Activated naive CD8-positive, alpha-beta T cell treated with anti-CD3 and anti-CD28 coated beads, Interleukin-2, amount 10 ng/mL, durations not matched to agents 7 days and 5 days (primary cell): ENCODE results near the gene RPS6KL1. TPM values are rescaled to one million over a fixed set of nuclear protein-coding genes. Genes with fewer than 3 reads are reported as not detected.

ENCODE experiments used
- ATAC-seq: fragments of 150-1000 bp; cut with Tn5 transposase; one replicate; pipeline ENCODE4 v1.10.0; 2021; ENCODE audit warnings: low read depth, moderate library complexity
- POLR2A ChIA-PET: fragments of 350-600 bp; sonication (Branson Sonifier 250); formaldehyde crosslinking; loops from one replicate; lab custom pipeline; 2021; ENCODE audit warnings: antibody characterized with exemption; lab: Charles Lee
- DNase-seq: peaks from one replicate; pipeline ENCODE4 v3.0.0; 2021
- H3K27ac Mint-ChIP-seq: one replicate; pipeline ENCODE4 v1.8.0; 2022; ENCODE audit warnings: mild to moderate bottlenecking, mixed read lengths
- H3K27me3 Mint-ChIP-seq: one replicate; pipeline ENCODE4 v1.8.0; 2022; ENCODE audit warnings: mild to moderate bottlenecking, moderate library complexity, mixed read lengths
- H3K36me3 Mint-ChIP-seq: one replicate; pipeline ENCODE4 v1.8.0; 2021; ENCODE audit warnings: mild to moderate bottlenecking, mixed read lengths
- H3K4me1 Mint-ChIP-seq: one replicate; pipeline ENCODE4 v1.8.0; 2021; ENCODE audit warnings: mixed read lengths
- H3K4me3 Mint-ChIP-seq: one replicate; pipeline ENCODE4 v1.8.0; 2022; ENCODE audit warnings: mild to moderate bottlenecking, moderate library complexity, mixed read lengths
- H3K9me3 Mint-ChIP-seq: one replicate; pipeline ENCODE4 v1.8.0; 2021; ENCODE audit warnings: mixed read lengths
- total RNA-seq, 2 experiments: library from RNA; stranded (reverse); gene quantifications; one replicate each; pipeline ENCODE4 v1.2.3, GENCODE V29; 2021

RPS6KL1 gene
- total RNA-seq, 2 experiments from 2014 or later: 2.6 to 3.9 TPM

GRCh38 chr14:74875941-74876913 lies 46.8 kb downstream of the RPS6KL1 start, which contains the start of gene PROX2:
Gene PROX2, minus strand, starts transcription at chr14:74876145. Its CDS starts 12,311 bp downstream, at chr14:74863834.
- no peaks in the 10 kb centered on the region for H3K9me3 Mint-ChIP-seq
- H3K4me3 Mint-ChIP-seq: peak within 1 kb of the TSS; percentile 60
- H3K27ac Mint-ChIP-seq: peak within 1 kb of the TSS; percentile 90
- ATAC-seq: peak; percentile 80
- POLR2A ChIA-PET: interaction anchor here (0.6 to 1.3 kb wide), 6 partner anchors 7 to 29 kb away, joined by 3 to 6 read pairs (median 4); no protein-coding TSS in a partner anchor
- H3K4me1 Mint-ChIP-seq: peaks cover 30% of the 10 kb centered on the region
- H3K27me3 Mint-ChIP-seq: no peaks in the 10 kb centered on the region
- peak; percentile 56 for DNase-seq
- no peaks in the 10 kb centered on the region for H3K36me3 Mint-ChIP-seq

- Mint-ChIP-seq H3K9me3 (no peaks in the 10 kb centered on the region), H3K4me3 (peak overlapping the region; percentile 60), H3K36me3 (no peaks in the 10 kb centered on the region), H3K4me1 (peaks cover 23% of the 10 kb centered on the region), H3K27ac (peak overlapping the region; percentile 90), H3K27me3 (no peaks in the 10 kb centered on the region)
- DNase-seq (no peak), ATAC-seq (no peak)
- POLR2A ChIA-PET: interaction anchor here (0.8 to 1.3 kb wide), 3 partner anchors 8 to 54 kb away, joined by 4 to 5 read pairs (median 5); no protein-coding TSS in a partner anchor
These were observed 47.9 kb downstream of the RPS6KL1 start for GRCh38 chr14:74875204-74875603.

- Mint-ChIP-seq H3K9me3 (no peaks in the 10 kb centered on the region), H3K4me3 (no peak overlapping the region), H3K36me3 (no peaks in the 10 kb centered on the region), H3K27me3 (no peaks in the 10 kb centered on the region), H3K4me1 (peaks cover 29% of the 10 kb centered on the region), H3K27ac (no peak overlapping the region)
- POLR2A ChIA-PET: interaction anchor here (2.9 kb wide), 1 partner anchor 10 kb away, joined by 18 read pairs; the partner anchor contains the start of gene DLST
- DNase-seq: no peak
- ATAC-seq: no peak
These were observed 51.2 kb downstream of the RPS6KL1 start for GRCh38 chr14:74871819-74872218.

- ATAC-seq (no peak), DNase-seq (no peak)
- Mint-ChIP-seq H3K27ac (no peak overlapping the region), H3K36me3 (no peaks in the 10 kb centered on the region), H3K4me1 (peaks cover 21% of the 10 kb centered on the region), H3K27me3 (no peaks in the 10 kb centered on the region), H3K9me3 (no peaks in the 10 kb centered on the region), H3K4me3 (no peak overlapping the region)
- POLR2A ChIA-PET: interaction anchor here (0.9 to 3.2 kb wide), 3 partner anchors 13 to 48 kb away, joined by 4 to 52 read pairs (median 4); partner anchors contain the start of gene DLST
These were observed 54.3 kb downstream of the RPS6KL1 start for GRCh38 chr14:74868739-74869138.

GRCh38 chr14:74867673-74868072 lies 55.4 kb downstream of the RPS6KL1 start:
- POLR2A ChIA-PET: interaction anchor here (0.5 to 3.2 kb wide), 12 partner anchors 9 to 259 kb away, joined by 3 to 52 read pairs (median 4); partner anchors contain the start of genes DLST, NEK9 and PROX2
- ATAC-seq: peak; percentile 96
- H3K4me1 Mint-ChIP-seq: peaks cover 21% of the 10 kb centered on the region

GRCh38 chr14:74866708-74867389 lies 56.2 kb downstream of the RPS6KL1 start:
- H3K36me3 Mint-ChIP-seq: no peaks in the 10 kb centered on the region
- H3K27ac Mint-ChIP-seq: peak overlapping the region; percentile 85
- H3K4me1 Mint-ChIP-seq: peaks cover 21% of the 10 kb centered on the region
- H3K4me3 Mint-ChIP-seq: peak overlapping the region; percentile 39
- H3K27me3 Mint-ChIP-seq: no peaks in the 10 kb centered on the region
- POLR2A ChIA-PET: interaction anchor here (0.8 to 3.2 kb wide), 7 partner anchors 9 to 260 kb away, joined by 3 to 52 read pairs (median 4); partner anchors contain the start of genes DLST, NEK9 and PROX2
- no peaks in the 10 kb centered on the region for H3K9me3 Mint-ChIP-seq
- ATAC-seq (no peak), DNase-seq (no peak)

More at GRCh38 chr14:74867673-74868072, 55.4 kb downstream of the RPS6KL1 start:
- Mint-ChIP-seq H3K36me3 (no peaks in the 10 kb centered on the region), H3K9me3 (no peaks in the 10 kb centered on the region), H3K27ac (peak overlapping the region; percentile 85), H3K4me3 (peak overlapping the region; percentile 39), H3K27me3 (no peaks in the 10 kb centered on the region)
- DNase-seq: peak; percentile 69

GRCh38 chr14:74865156-74865555 lies 57.9 kb downstream of the RPS6KL1 start:
- no peaks in the 10 kb centered on the region for H3K9me3 Mint-ChIP-seq
- H3K27ac Mint-ChIP-seq: no peak overlapping the region
- POLR2A ChIA-PET: interaction anchor here (6.3 kb wide), 1 partner anchor 41 kb away, joined by 51 read pairs; no protein-coding TSS in a partner anchor
- H3K27me3 Mint-ChIP-seq: no peaks in the 10 kb centered on the region
- no peaks in the 10 kb centered on the region for H3K36me3 Mint-ChIP-seq
- H3K4me3 Mint-ChIP-seq: no peak overlapping the region
- DNase-seq (no peak), ATAC-seq (no peak)
- peaks cover 21% of the 10 kb centered on the region for H3K4me1 Mint-ChIP-seq

- POLR2A ChIA-PET: interaction anchor here (6.3 kb wide), 1 partner anchor 42 kb away, joined by 51 read pairs; no protein-coding TSS in a partner anchor
- H3K27me3 Mint-ChIP-seq: no peaks in the 10 kb centered on the region
- no peak for ATAC-seq
- H3K36me3 Mint-ChIP-seq: no peaks in the 10 kb centered on the region
- peaks cover 21% of the 10 kb centered on the region for H3K4me1 Mint-ChIP-seq
- H3K9me3 Mint-ChIP-seq: no peaks in the 10 kb centered on the region
- no peak overlapping the region for H3K27ac Mint-ChIP-seq
- H3K4me3 Mint-ChIP-seq: no peak overlapping the region
- DNase-seq: no peak
These were observed 58.9 kb downstream of the RPS6KL1 start for GRCh38 chr14:74864198-74864597.

GRCh38 chr14:74863274-74863673 lies 59.8 kb downstream of the RPS6KL1 start:
- Mint-ChIP-seq H3K36me3 (no peaks in the 10 kb centered on the region), H3K27me3 (no peaks in the 10 kb centered on the region), H3K27ac (peak overlapping the region; percentile 60), H3K4me3 (no peak overlapping the region), H3K9me3 (no peaks in the 10 kb centered on the region), H3K4me1 (peaks cover 19% of the 10 kb centered on the region)
- no peak for DNase-seq
- no peak for ATAC-seq
- POLR2A ChIA-PET: interaction anchor here (0.8 to 6.3 kb wide), 5 partner anchors 10 to 45 kb away, joined by 3 to 51 read pairs (median 4); no protein-coding TSS in a partner anchor

- H3K4me1 Mint-ChIP-seq: peaks cover 8% of the 10 kb centered on the region
- H3K36me3 Mint-ChIP-seq: no peaks in the 10 kb centered on the region
- POLR2A ChIA-PET: interaction anchor here (0.9 to 6.3 kb wide), 9 partner anchors 8 to 227 kb away, joined by 3 to 51 read pairs (median 4); partner anchors contain the start of gene PROX2
- no peak for ATAC-seq
- no peak overlapping the region for H3K4me3 Mint-ChIP-seq
- H3K27me3 Mint-ChIP-seq: no peaks in the 10 kb centered on the region
- no peak for DNase-seq
- H3K27ac Mint-ChIP-seq: no peak overlapping the region
- no peaks in the 10 kb centered on the region for H3K9me3 Mint-ChIP-seq
These were observed 61.3 kb downstream of the RPS6KL1 start for GRCh38 chr14:74861734-74862090.

GRCh38 chr14:74860899-74861733 lies 61.9 kb downstream of the RPS6KL1 start:
- H3K27me3 Mint-ChIP-seq: no peaks in the 10 kb centered on the region
- no peak overlapping the region for H3K4me3 Mint-ChIP-seq
- no peak overlapping the region for H3K27ac Mint-ChIP-seq
- H3K9me3 Mint-ChIP-seq: no peaks in the 10 kb centered on the region
- peaks cover 2% of the 10 kb centered on the region for H3K4me1 Mint-ChIP-seq
- peak; percentile 82 for ATAC-seq
- peak; percentile 93 for DNase-seq
- H3K36me3 Mint-ChIP-seq: no peaks in the 10 kb centered on the region
- POLR2A ChIA-PET: interaction anchor here (0.6 to 6.3 kb wide), 8 partner anchors 8 to 441 kb away, joined by 3 to 51 read pairs (median 4); partner anchors contain the start of gene PROX2
